Measurements from ENCODE around the gene VILL.

- no peak for TF ChIP-seq CTCF (IDR thresholded peaks at IDR 0.05; ENCODE audit: low read depth, low read length, missing input control)
- TF ChIP-seq EGR1 (IDR thresholded peaks at IDR 0.05; ENCODE audit: low read depth in 2 of 2) = no peak
- TF ChIP-seq MAX (IDR thresholded peaks at IDR 0.05) = no peak
- no peak for TF ChIP-seq ZBTB33 (IDR thresholded peaks at IDR 0.05)
- no peak for TF ChIP-seq HNF4A (conservative IDR thresholded peaks at IDR 0.05)
Observed at GRCh38 chr3:37988931-37989525, 1.6 kb upstream of the VILL start.

All from liver (tissue), 3 donors.